ENCODE measurements around the gene SLC39A11. TPM values are rescaled to one million over a fixed set of nuclear protein-coding genes. Genes with fewer than 3 reads are reported as not detected.

The SLC39A11 gene
- total and polyA plus RNA-seq, 2 of the 13 experiments (the other 11 are each of a cell fraction or from before 2014, with no cell fraction given) = 17.2 to 31.5 TPM

GRCh38 chr17:73013301-73013700 is 79.2 kb downstream of the SLC39A11 start:
- Histone ChIP-seq H3K79me2 (ENCODE audit: insufficient read depth, low read length) (no peaks in the 10 kb centered on the region), H3K9me3 (ENCODE audit: low read length) (no peaks in the 10 kb centered on the region), H3K4me2 (ENCODE audit: low read depth, low read length) (no peak overlapping the region), H4K20me1 (ENCODE audit: insufficient read depth, low read length) (no peaks in the 10 kb centered on the region), H3K27ac (ENCODE audit: extremely low read length, insufficient read depth, low read length) (no peak overlapping the region), H3K27me3 (ENCODE audit: control insufficient read depth in 1 of 2, insufficient read depth in 2 of 2, low read length in 2 of 2) (no peaks in the 10 kb centered on the region), H3K36me3 (replicated peaks in 1 of 2; ENCODE audit: control insufficient read depth in 1 of 2, insufficient read depth in 2 of 2, low read length in 2 of 2) (no peaks in the 10 kb centered on the region), H3K4me3 (replicated peaks in 1 of 3; ENCODE audit: insufficient read depth in 1 of 3, low read depth in 2 of 3, low read length in 3 of 3) (no peak overlapping the region), H3K4me1 (ENCODE audit: insufficient read depth, low read length) (peaks cover 19% of the 10 kb centered on the region), H3K9ac (ENCODE audit: insufficient read depth, low read depth, low read length) (no peak overlapping the region), H2AFZ (ENCODE audit: low read length) (no peak overlapping the region)
- TF ChIP-seq BRCA1 (CRISPR knock-in tag; IDR thresholded peaks at IDR 0.05) (no peak), ZNF75D (CRISPR knock-in tag; IDR thresholded peaks at IDR 0.05; ENCODE audit: borderline replicate concordance) (no peak), STAG1 (CRISPR knock-in tag; IDR thresholded peaks at IDR 0.05) (no peak), YEATS2 (CRISPR knock-in tag; IDR thresholded peaks at IDR 0.05; ENCODE audit: borderline replicate concordance) (no peak), ZFX (CRISPR knock-in tag; IDR thresholded peaks at IDR 0.05; ENCODE audit: low read depth) (no peak), ZNF382 (CRISPR knock-in tag; IDR thresholded peaks at IDR 0.05; ENCODE audit: borderline replicate concordance) (no peak), ZNF3 (CRISPR knock-in tag; IDR thresholded peaks at IDR 0.05) (no peak), IKZF4 (CRISPR knock-in tag; IDR thresholded peaks at IDR 0.05; ENCODE audit: borderline replicate concordance, low read depth, not compliant biosample characterization) (no peak), SCMH1 (CRISPR knock-in tag; IDR thresholded peaks at IDR 0.05; ENCODE audit: borderline replicate concordance) (no peak), ZFP1 (CRISPR knock-in tag; IDR thresholded peaks at IDR 0.05) (no peak), ZBTB7B (CRISPR knock-in tag; IDR thresholded peaks at IDR 0.05) (no peak), ZBTB44 (CRISPR knock-in tag; IDR thresholded peaks at IDR 0.05) (no peak), RARA (CRISPR knock-in tag; IDR thresholded peaks at IDR 0.05) (no peak), NFAT5 (CRISPR knock-in tag; IDR thresholded peaks at IDR 0.05) (no peak)
- no peak for FAIRE-seq
- no TSS peak for BruUV-seq (replicated peaks)
- DNase-seq (ENCODE audit: low spot score) = no peak
- POLR2A ChIA-PET = no interaction called here
- in situ Hi-C loops (cut with HindIII; ENCODE audit: extremely low pct_ligation_motif_present, low pct_unique_long_range_greater_than_20kb) (no loop called here), intact Hi-C loops (cut with micrococcal nuclease; ENCODE audit: unreplicated experiment) (loop anchor here (10.0 kb wide), 1 partner anchor 142 kb away; no protein-coding TSS in a partner anchor)
- WGBS (ENCODE audit: low lambda C conversion rate) = 84% methylated on average over 8 of the region's 8 CpGs
- ATAC-seq = no peak
- CTCF ChIA-PET (ENCODE audit: low intra/inter-chr PET ratio, low total read pairs) = no interaction called here

Measured in HepG2 (cell line).